GM12891 (cell line): Measurements from ENCODE around the gene ITPR1.

Experiments
- POLR2A ChIP-seq: IDR thresholded peaks from 2 replicates; pipeline ENCODE4 v1.6.1; 2011; ENCODE audit warnings: low read depth, low read length, control low read depth
- POLR2AphosphoS5 ChIP-seq: IDR thresholded peaks from 2 replicates; pipeline ENCODE4 v1.6.1; 2011; ENCODE audit warnings: low read depth, low read length, control low read depth
- TAF1 ChIP-seq: IDR thresholded peaks from 2 replicates; pipeline ENCODE4 v1.6.1; 2011; ENCODE audit warnings: low read depth, low read length, control low read depth

GRCh38 chr3:4645468-4645867 is 152.3 kb downstream of the ITPR1 start:
- no peak for TF ChIP-seq POLR2AphosphoS5
- no peak for TF ChIP-seq POLR2A
- TF ChIP-seq TAF1 = no peak
